HepG2 (cell line): ENCODE data around the gene NEDD4L. TPM values are rescaled to one million over a fixed set of nuclear protein-coding genes. Genes with fewer than 3 reads are reported as not detected.

Source experiments
- BCLAF1 ChIP-seq: fragments of 450-650 bp; IDR thresholded peaks from 2 replicates; pipeline ENCODE4 v1.6.1; 2017; ENCODE audit warnings: mild to moderate bottlenecking
- CREB3 ChIP-seq: sonication (generic); formaldehyde crosslinking; IDR thresholded peaks from 2 replicates; pipeline ENCODE4 v1.5.0; 2020; ENCODE audit warnings: missing genetic modification reagents
- HNF4A ChIP-seq: sonication (generic); formaldehyde crosslinking; IDR thresholded peaks from 2 replicates; pipeline ENCODE4 v1.4.0; 2020; ENCODE audit warnings: missing genetic modification reagents
- IKZF4 ChIP-seq: sonication (generic); formaldehyde crosslinking; IDR thresholded peaks from 2 replicates; pipeline ENCODE4 v1.5.1; 2020; ENCODE audit warnings: borderline replicate concordance, mild to moderate bottlenecking, low read depth, missing genetic modification reagents; ENCODE audit errors: not compliant biosample characterization
- IRF2 ChIP-seq: IDR thresholded peaks from 2 replicates; pipeline ENCODE4 v1.6.1; 2018; ENCODE audit warnings: missing genetic modification reagents, missing compliant biosample characterization
- KAT7 ChIP-seq: IDR thresholded peaks from 2 replicates; pipeline ENCODE4 v1.6.1; 2018; ENCODE audit warnings: borderline replicate concordance, missing compliant biosample characterization
- KLF9 ChIP-seq: IDR thresholded peaks from 2 replicates; pipeline ENCODE4 v1.6.1; 2016; ENCODE audit warnings: low read depth
- MIER2 ChIP-seq: IDR thresholded peaks from 2 replicates; pipeline ENCODE4 v1.6.1; 2016; ENCODE audit warnings: missing biosample characterization, missing genetic modification reagents
- MTA3 ChIP-seq: sonication (generic); formaldehyde crosslinking; IDR thresholded peaks from 2 replicates; pipeline ENCODE4 v1.4.0; 2020; ENCODE audit warnings: missing genetic modification reagents
- MXD3 ChIP-seq: IDR thresholded peaks from 2 replicates; pipeline ENCODE4 v1.6.1; 2016; ENCODE audit warnings: mild to moderate bottlenecking, missing biosample characterization, missing genetic modification reagents
- NKX3-1 ChIP-seq: sonication (generic); formaldehyde crosslinking; IDR thresholded peaks from 2 replicates; pipeline ENCODE4 v1.5.0; 2020; ENCODE audit warnings: missing genetic modification reagents
- PAX8 ChIP-seq: sonication (generic); formaldehyde crosslinking; IDR thresholded peaks from 2 replicates; pipeline ENCODE4 v1.8.0; 2022; ENCODE audit warnings: mild to moderate bottlenecking, missing genetic modification reagents, borderline replicate concordance
- PHF5A ChIP-seq: IDR thresholded peaks from one replicate; pipeline ENCODE4 v1.6.1; 2018; ENCODE audit warnings: low read depth, missing genetic modification reagents; ENCODE audit not compliant: unreplicated experiment
- RARG ChIP-seq: sonication (generic); formaldehyde crosslinking; IDR thresholded peaks from 2 replicates; pipeline ENCODE4 v1.4.0; 2020; ENCODE audit warnings: low read depth, mild to moderate bottlenecking, missing genetic modification reagents
- ZBTB7B ChIP-seq: sonication (generic); formaldehyde crosslinking; IDR thresholded peaks from 2 replicates; pipeline ENCODE4 v1.4.0; 2020; ENCODE audit warnings: missing genetic modification reagents
- ZNF20 ChIP-seq: sonication (generic); formaldehyde crosslinking; IDR thresholded peaks from 2 replicates; pipeline ENCODE4 v1.4.0; 2020; ENCODE audit warnings: mild to moderate bottlenecking, moderate library complexity, missing genetic modification reagents
- ZNF33B ChIP-seq: sonication (generic); formaldehyde crosslinking; IDR thresholded peaks from 2 replicates; pipeline ENCODE4 v1.5.1; 2020; ENCODE audit warnings: mild to moderate bottlenecking, missing genetic modification reagents
- ZNF512B ChIP-seq: sonication (generic); formaldehyde crosslinking; IDR thresholded peaks from 2 replicates; pipeline ENCODE4 v1.5.1; 2020; ENCODE audit warnings: missing genetic modification reagents, mild to moderate bottlenecking, borderline replicate concordance
- ZNF569 ChIP-seq: sonication (generic); formaldehyde crosslinking; IDR thresholded peaks from 2 replicates; pipeline ENCODE4 v1.5.0; 2020; ENCODE audit warnings: mild to moderate bottlenecking, missing genetic modification reagents, moderate library complexity, borderline replicate concordance
- ZNF800 ChIP-seq: sonication (generic); formaldehyde crosslinking; IDR thresholded peaks from 2 replicates; pipeline ENCODE4 v1.4.0; 2020; ENCODE audit warnings: missing genetic modification reagents
- polyA plus RNA-seq, 8 experiments: library from polyadenylated mRNA; depleted of rRNA in 3 of 8; stranded (reverse) in 7 of 8; unstranded in 1 of 8; fragments of >200 nt; fragmentation: Illumina TruSeq in 4 of 8; extraction: Trizol in 4 of 8; gene quantifications; 2 replicates each; pipeline versions ENCODE4 v1.2.1 to v1.2.3, GENCODE V29; 2011 to 2016; ENCODE audit warnings: low read depth in 4 of 8, missing spikeins in 1 of 8, mixed read lengths in 1 of 8; ENCODE audit not compliant: insufficient read depth in 1 of 8
- total RNA-seq, 5 experiments: library from RNA; depleted of rRNA; stranded (reverse); fragments of >200 nt; fragmentation: Illumina TruSeq; extraction: Trizol; gene quantifications; 2 replicates each; pipeline ENCODE4 v1.2.3, GENCODE V29; 2016; ENCODE audit warnings: low read depth in 1 of 5

Gene NEDD4L
- total and polyA plus RNA-seq, 2 of the 13 experiments (the other 11 are each of a cell fraction or from before 2014, with no cell fraction given) = 168 to 390 TPM

- TF ChIP-seq CREB3 (CRISPR knock-in tag) (no peak), NKX3-1 (CRISPR knock-in tag) (peak; percentile 85; the same call in 1 of the 2 replicates), MTA3 (no peak), MXD3 (peak; percentile 81), ZBTB7B (CRISPR knock-in tag) (peak; percentile 97), MIER2 (peak; percentile 60), PHF5A (peak; percentile 97), ZNF800 (CRISPR knock-in tag) (peak; percentile 61), PAX8 (CRISPR knock-in tag) (peak; percentile 83; the same call in 1 of the 2 replicates), KAT7 (CRISPR knock-in tag) (peak; percentile 96), RARG (CRISPR knock-in tag) (no peak), KLF9 (no peak), IRF2 (CRISPR knock-in tag) (peak; percentile 96), ZNF512B (CRISPR knock-in tag) (no peak), ZNF569 (CRISPR knock-in tag) (no peak), IKZF4 (no peak), HNF4A (CRISPR knock-in tag) (peak; percentile 99), BCLAF1 (no peak), ZNF33B (CRISPR knock-in tag) (no peak; the same call in none of the 2 replicates), ZNF20 (no peak)
These were observed 369.9 kb downstream of the NEDD4L start (continued) for GRCh38 chr18:58413667-58414628.
